HEK293T (cell line): ENCODE measurements around the gene LAMC1.

Source experiments
- BHLHE40 ChIP-seq: fragments of 450-650 bp; IDR thresholded peaks from 2 replicates; pipeline ENCODE4 v1.6.1; 2016; ENCODE audit warnings: mild to moderate bottlenecking, moderate library complexity, borderline replicate concordance
- ELF4 ChIP-seq: fragments of 450-650 bp; IDR thresholded peaks from 2 replicates; pipeline ENCODE4 v1.6.1; 2017; ENCODE audit warnings: antibody characterized with exemption
- FOXM1 ChIP-seq: fragments of 450-650 bp; IDR thresholded peaks from 2 replicates; pipeline ENCODE4 v1.6.1; 2017; ENCODE audit warnings: mild to moderate bottlenecking, borderline replicate concordance
- HDGF ChIP-seq: fragments of 450-650 bp; IDR thresholded peaks from 2 replicates; pipeline ENCODE4 v1.6.1; 2017; ENCODE audit warnings: antibody characterized with exemption, borderline replicate concordance
- LEF1 ChIP-seq: fragments of 450-650 bp; IDR thresholded peaks from 2 replicates; pipeline ENCODE4 v1.6.1; 2017; ENCODE audit warnings: mild to moderate bottlenecking, borderline replicate concordance
- SP1 ChIP-seq: fragments of 450-650 bp; IDR thresholded peaks from 2 replicates; pipeline ENCODE4 v1.6.1; 2017
- TARDBP ChIP-seq: fragments of 450-650 bp; IDR thresholded peaks from 2 replicates; pipeline ENCODE4 v1.6.1; 2016
- ZNF384 ChIP-seq: fragments of 450-650 bp; IDR thresholded peaks from 2 replicates; pipeline ENCODE4 v1.6.1; 2016

GRCh38 chr1:183039985-183040447, 16.8 kb downstream of the LAMC1 start:
- TF ChIP-seq LEF1 (no peak), SP1 (no peak), ZNF384 (no peak), HDGF (no peak), BHLHE40 (no peak), ELF4 (no peak), TARDBP (no peak), FOXM1 (no peak)
